CD4-positive, alpha-beta T cell (primary cell): ENCODE data around the gene GP1BA. TPM values are rescaled to one million over a fixed set of nuclear protein-coding genes. Genes with fewer than 3 reads are reported as not detected.
A peak's percentile ranks its signal among the peaks of the same experiment; 100 is the strongest.

Source experiments
- ATAC-seq: fragments of 200-7000 bp; cut with Tn5 transposase; one replicate; pipeline ENCODE4 v1.10.0; 2022; ENCODE audit warnings: mild to moderate bottlenecking; ENCODE audit not compliant: poor library complexity
- CTCF ChIA-PET: fragments of 350-600 bp; sonication (Branson Sonifier 250); formaldehyde crosslinking; loops from one replicate; lab custom pipeline; 2021; ENCODE audit warnings: antibody characterized with exemption, inconsistent platforms; lab: Charles Lee
- POLR2A ChIA-PET: fragments of 350-600 bp; sonication (Branson Sonifier 250); formaldehyde crosslinking; loops from one replicate; lab custom pipeline; 2021; ENCODE audit warnings: antibody characterized with exemption, inconsistent platforms; lab: Charles Lee
- DNase-seq, 14 experiments: peaks; one replicate each; pipeline ENCODE4 v3.0.0-alpha.2; 2013 to 2020; ENCODE audit warnings: mixed read lengths in 2 of 14
- H3K27ac ChIP-seq, 2 donors: one replicate each; pipeline versions ENCODE4 v1.5.1 to v1.7.0; 2013; ENCODE audit warnings: low read length in 2 of 2, low read depth in 1 of 2, mild to moderate bottlenecking in 1 of 2
- H3K27me3 ChIP-seq, 2 experiments: 1 replicate in 1 of 2; 2 replicates in 1 of 2; pipeline versions ENCODE4 v1.6.1 to v1.7.0; 2013; ENCODE audit warnings: low read length in 2 of 2, control low read depth in 1 of 2, mild to moderate bottlenecking in 1 of 2, moderate library complexity in 1 of 2; ENCODE audit not compliant: insufficient read depth in 2 of 2, control insufficient read depth in 1 of 2
- H3K36me3 ChIP-seq: one replicate; pipeline ENCODE4 v1.6.1; 2013; ENCODE audit warnings: low read length, control low read depth; ENCODE audit not compliant: insufficient read depth
- H3K4me1 ChIP-seq: one replicate; pipeline ENCODE4 v1.6.1; 2013; ENCODE audit warnings: low read length, control low read depth; ENCODE audit not compliant: insufficient read depth
- H3K4me3 ChIP-seq: one replicate; pipeline ENCODE4 v1.5.1; 2013; ENCODE audit warnings: mild to moderate bottlenecking, low read length, moderate library complexity
- H3K9me3 ChIP-seq, 2 experiments: 1 replicate in 1 of 2; 2 replicates in 1 of 2; pipeline versions ENCODE4 v1.6.1 to v1.7.0; 2013; ENCODE audit warnings: low read length in 2 of 2, mild to moderate bottlenecking in 2 of 2, control low read depth in 1 of 2, moderate library complexity in 1 of 2; ENCODE audit not compliant: control insufficient read depth in 1 of 2, insufficient read depth in 1 of 2
- H3K27ac Mint-ChIP-seq: one replicate; pipeline ENCODE4 v1.8.0; 2020; ENCODE audit warnings: mixed read lengths
- H3K27me3 Mint-ChIP-seq: one replicate; pipeline ENCODE4 v1.8.0; 2021; ENCODE audit warnings: mixed read lengths
- H3K36me3 Mint-ChIP-seq: one replicate; pipeline ENCODE4 v1.8.0; 2021; ENCODE audit warnings: low read depth, mixed read lengths
- H3K4me1 Mint-ChIP-seq: one replicate; pipeline ENCODE4 v1.8.0; 2021; ENCODE audit warnings: low read depth, mixed read lengths
- H3K4me3 Mint-ChIP-seq: one replicate; pipeline ENCODE4 v1.8.0; 2020; ENCODE audit warnings: mild to moderate bottlenecking, mixed read lengths
- H3K9me3 Mint-ChIP-seq: one replicate; pipeline ENCODE4 v1.8.0; 2020; ENCODE audit warnings: mixed read lengths
- CTCF ChIP-seq: fragments of 200-600 bp; IDR thresholded peaks from one replicate; pipeline ENCODE4 v1.8.0; 2022; ENCODE audit warnings: antibody characterized with exemption, mild to moderate bottlenecking
- intact Hi-C, 2 experiments: fragments of 100-400 bp; cut with DNase I in 1 of 2; cut with micrococcal nuclease in 1 of 2; formaldehyde crosslinking; loops; one replicate each; pipeline versions ENCODE4 v1.15.1 to v1.9.0; 2023 to 2025; cut with DNase I, micrococcal nuclease
- total RNA-seq, 174 experiments: library from RNA in 2 of 174; stranded (reverse) in 2 of 174; gene quantifications; one replicate each; pipeline ENCODE4 v1.2.3 and lab custom pipeline; 2021 to 2026

Gene GP1BA
- total RNA-seq, 2 experiments from 2014 or later, result not detected

DNA sequence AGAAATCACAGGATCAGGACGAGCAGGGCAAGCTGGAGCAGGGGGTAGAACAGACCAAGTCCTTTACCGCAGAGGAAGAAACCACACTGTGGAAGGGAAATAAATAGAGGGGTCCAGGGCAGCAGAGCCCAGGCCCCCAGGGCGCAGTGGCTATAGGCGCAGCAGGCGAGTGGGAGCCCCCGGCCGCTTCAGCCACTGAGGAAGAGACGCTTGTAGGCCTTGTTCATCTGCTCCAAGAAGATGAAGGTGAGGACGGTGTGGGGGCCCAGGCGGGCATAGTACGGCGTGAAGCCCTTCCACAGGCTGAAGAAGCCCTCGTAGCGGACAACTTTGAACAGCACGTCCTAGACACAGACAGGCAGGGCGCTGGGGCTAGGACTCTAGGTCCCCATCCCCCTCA is 5.5 kb downstream of the GP1BA start:
- H3K9me3 Mint-ChIP-seq, result no peaks in the 10 kb centered on the region
- peak overlapping the region; percentile 90 for H3K27ac Mint-ChIP-seq
- CTCF ChIA-PET, result no interaction called here
- no peaks in the 10 kb centered on the region for H3K9me3 ChIP-seq
- intact Hi-C loops, result no loop called here
- H3K4me3 Mint-ChIP-seq, result peak overlapping the region; percentile 36
- peaks cover 31% of the 10 kb centered on the region for H3K36me3 ChIP-seq
- peaks cover 58% of the 10 kb centered on the region for H3K4me1 ChIP-seq
- H3K27ac ChIP-seq, result no peak overlapping the region
- POLR2A ChIA-PET, result interaction anchor here (1.1 to 6.2 kb wide), 2 partner anchors 12 to 28 kb away, joined by 3 to 137 read pairs; partner anchors contain the start of genes ENO3 and PFN1
- H3K27me3 Mint-ChIP-seq, result no peaks in the 10 kb centered on the region
- no peak overlapping the region for H3K4me3 ChIP-seq
- DNase-seq (peak in 1 of 14 experiments; percentile 17), ATAC-seq (no peak)
- TF ChIP-seq CTCF, result no peak
- no peaks in the 10 kb centered on the region for H3K27me3 ChIP-seq
- peaks cover 54% of the 10 kb centered on the region for H3K4me1 Mint-ChIP-seq
- H3K36me3 Mint-ChIP-seq, result peaks cover 48% of the 10 kb centered on the region

- H3K4me1 ChIP-seq, result peaks cover 64% of the 10 kb centered on the region
- H3K4me1 Mint-ChIP-seq, result peaks cover 59% of the 10 kb centered on the region
These were observed 6.0 kb downstream of the GP1BA start for GRCh38 chr17:4938069-4938491.

More at GRCh38 chr17:4938069-4938491, 6.0 kb downstream of the GP1BA start:
- H3K4me3 ChIP-seq, result no peak overlapping the region
- POLR2A ChIA-PET, result interaction anchor here (1.1 to 6.2 kb wide), 2 partner anchors 11 to 29 kb away, joined by 3 to 137 read pairs; partner anchors contain the start of genes ENO3 and PFN1
- intact Hi-C loops, result loop anchor here in 1 of 2 experiments (2.0 kb wide), 2 partner anchors 29 to 61 kb away; no protein-coding TSS in a partner anchor
- ATAC-seq (no peak), DNase-seq (peak in 1 of 14 experiments; percentile 23)
- peaks cover 36% of the 10 kb centered on the region for H3K36me3 ChIP-seq
- peak overlapping the region; percentile 90 for H3K27ac Mint-ChIP-seq
- peaks cover 53% of the 10 kb centered on the region for H3K36me3 Mint-ChIP-seq
- H3K27ac ChIP-seq, result no peak overlapping the region
- H3K27me3 ChIP-seq, result no peaks in the 10 kb centered on the region
- CTCF ChIA-PET, result no interaction called here
- H3K9me3 ChIP-seq, result no peaks in the 10 kb centered on the region
- no peak for TF ChIP-seq CTCF
- H3K4me3 Mint-ChIP-seq, result peak overlapping the region; percentile 99
- no peaks in the 10 kb centered on the region for H3K9me3 Mint-ChIP-seq
- H3K27me3 Mint-ChIP-seq, result no peaks in the 10 kb centered on the region
